Upper lobe of right lung (tissue), 1 donor: Measurements from ENCODE around the gene PAMR1. TPM values are rescaled to one million over a fixed set of nuclear protein-coding genes. Genes with fewer than 3 reads are reported as not detected.

ENCODE experiments used
- ATAC-seq: fragments of 200-7000 bp; cut with Tn5 transposase; one replicate; pipeline ENCODE4 v1.9.1; 2020; ENCODE audit warnings: mild to moderate bottlenecking, moderate library complexity
- DNase-seq: peaks from one replicate; pipeline ENCODE4 v3.0.0-alpha.2; 2020
- H3K27ac ChIP-seq: fragments of 200-600 bp; one replicate; pipeline ENCODE4 v1.8.0; 2022
- H3K27me3 ChIP-seq: fragments of 200-600 bp; one replicate; pipeline ENCODE4 v1.8.0; 2022; ENCODE audit warnings: mild to moderate bottlenecking
- H3K36me3 ChIP-seq: fragments of 200-600 bp; one replicate; pipeline ENCODE4 v1.8.0; 2022
- H3K4me1 ChIP-seq: fragments of 200-600 bp; one replicate; pipeline ENCODE4 v1.8.0; 2022
- H3K4me3 ChIP-seq: fragments of 200-600 bp; one replicate; pipeline ENCODE4 v1.8.0; 2022; ENCODE audit warnings: mild to moderate bottlenecking
- H3K9me3 ChIP-seq: fragments of 200-600 bp; one replicate; pipeline ENCODE4 v1.8.0; 2022
- CTCF ChIP-seq: fragments of 200-600 bp; IDR thresholded peaks from one replicate; pipeline ENCODE4 v1.8.0; 2022; ENCODE audit warnings: antibody characterized with exemption
- intact Hi-C: fragments of 100-400 bp; cut with DNase I; formaldehyde crosslinking; loops from one replicate; pipeline ENCODE4 v1.11.0; 2022
- total RNA-seq: library from RNA; stranded (reverse); fragmentation: NEBNext Ultra II Directional; extraction: Animal tissue kit (Norgen Biotek cat#: 25700); gene quantifications from one replicate; pipeline ENCODE4 v1.2.1, GENCODE V29; 2021
- donor health status: DM: no; HTN: yes; CAD: no; lungs with severe emphysema.

Gene PAMR1
- total RNA-seq, 1 donor from 2014 or later: 12.4 TPM

GRCh38 chr11:35515224-35515623, 10.2 kb downstream of the PAMR1 start:
- ATAC-seq: no peak

GRCh38 chr11:35514481-35514880, 10.9 kb downstream of the PAMR1 start:
- no peaks in the 10 kb centered on the region for H3K4me1 ChIP-seq
- H3K27me3 ChIP-seq: peaks cover 5% of the 10 kb centered on the region
- ATAC-seq: no peak
- H3K36me3 ChIP-seq: no peaks in the 10 kb centered on the region
- H3K27ac ChIP-seq: no peak overlapping the region
- intact Hi-C loops: no loop called here
- no peak overlapping the region for H3K4me3 ChIP-seq
- DNase-seq: no peak
- no peaks in the 10 kb centered on the region for H3K9me3 ChIP-seq
- TF ChIP-seq CTCF: no peak

More at GRCh38 chr11:35515224-35515623, 10.2 kb downstream of the PAMR1 start:
- peaks cover 8% of the 10 kb centered on the region for H3K27me3 ChIP-seq
- intact Hi-C loops: no loop called here
- no peak for DNase-seq
- H3K4me3 ChIP-seq: no peak overlapping the region
- H3K9me3 ChIP-seq: no peaks in the 10 kb centered on the region
- no peaks in the 10 kb centered on the region for H3K36me3 ChIP-seq
- H3K4me1 ChIP-seq: no peaks in the 10 kb centered on the region
- no peak overlapping the region for H3K27ac ChIP-seq
- no peak for TF ChIP-seq CTCF

GRCh38 chr11:35511666-35512065, 13.8 kb downstream of the PAMR1 start:
- intact Hi-C loops: no loop called here
- ATAC-seq (no peak), DNase-seq (no peak)
- Histone ChIP-seq H3K36me3 (no peaks in the 10 kb centered on the region), H3K27me3 (no peaks in the 10 kb centered on the region), H3K4me3 (no peak overlapping the region), H3K4me1 (no peaks in the 10 kb centered on the region), H3K9me3 (no peaks in the 10 kb centered on the region), H3K27ac (no peak overlapping the region)
- no peak for TF ChIP-seq CTCF

GRCh38 chr11:35507688-35508087, 17.7 kb downstream of the PAMR1 start:
- no peaks in the 10 kb centered on the region for H3K9me3 ChIP-seq
- ATAC-seq: no peak
- H3K36me3 ChIP-seq: no peaks in the 10 kb centered on the region
- H3K4me1 ChIP-seq: no peaks in the 10 kb centered on the region
- TF ChIP-seq CTCF: no peak
- H3K4me3 ChIP-seq: no peak overlapping the region
- no peaks in the 10 kb centered on the region for H3K27me3 ChIP-seq
- no peak for DNase-seq
- intact Hi-C loops: no loop called here
- no peak overlapping the region for H3K27ac ChIP-seq

- intact Hi-C loops: no loop called here
- no peak for ATAC-seq
- H3K4me3 ChIP-seq: no peak overlapping the region
- no peaks in the 10 kb centered on the region for H3K27me3 ChIP-seq
- no peaks in the 10 kb centered on the region for H3K4me1 ChIP-seq
- TF ChIP-seq CTCF: no peak
- H3K9me3 ChIP-seq: no peaks in the 10 kb centered on the region
- no peak overlapping the region for H3K27ac ChIP-seq
- no peak for DNase-seq
- H3K36me3 ChIP-seq: no peaks in the 10 kb centered on the region
Measured at GRCh38 chr11:35501776-35502175, 23.6 kb downstream of the PAMR1 start.

GRCh38 chr11:35500744-35501143, 24.7 kb downstream of the PAMR1 start:
- Histone ChIP-seq H3K27ac (no peak overlapping the region), H3K9me3 (no peaks in the 10 kb centered on the region), H3K27me3 (no peaks in the 10 kb centered on the region), H3K4me1 (no peaks in the 10 kb centered on the region), H3K4me3 (no peak overlapping the region), H3K36me3 (no peaks in the 10 kb centered on the region)
- ATAC-seq (no peak), DNase-seq (no peak)
- intact Hi-C loops: no loop called here
- TF ChIP-seq CTCF: no peak
